T-helper 2 cell treated with Interferon-gamma antibody and Interleukin-4, amounts not matched to agents 5 μg/mL and 100 μg/mL, for 36 hours (primary cell): Measurements from ENCODE around the gene SS18L1.

ENCODE experiments used
- DNase-seq: peaks from one replicate; pipeline ENCODE4 v3.0.0; 2021; ENCODE audit warnings: low spot score
- H3K27ac Mint-ChIP-seq: one replicate; pipeline ENCODE4 v1.8.0; 2021; ENCODE audit warnings: mild to moderate bottlenecking, mixed read lengths
- H3K27me3 Mint-ChIP-seq: one replicate; pipeline ENCODE4 v1.8.0; 2021; ENCODE audit warnings: low read depth, mixed read lengths
- H3K36me3 Mint-ChIP-seq: one replicate; pipeline ENCODE4 v1.8.0; 2021; ENCODE audit warnings: low read depth, mixed read lengths
- H3K4me1 Mint-ChIP-seq: one replicate; pipeline ENCODE4 v1.8.0; 2021; ENCODE audit warnings: low read depth, mixed read lengths
- H3K4me3 Mint-ChIP-seq: one replicate; pipeline ENCODE4 v1.8.0; 2022; ENCODE audit warnings: mild to moderate bottlenecking, moderate library complexity, mixed read lengths
- H3K9me3 Mint-ChIP-seq: one replicate; pipeline ENCODE4 v1.8.0; 2021; ENCODE audit warnings: mixed read lengths

The SS18L1 gene

GRCh38 chr20:62116558-62117361 is 26.8 kb upstream of the SS18L1 start:
- H3K4me1 Mint-ChIP-seq = peaks cover 26% of the 10 kb centered on the region
- H3K27ac Mint-ChIP-seq = no peak overlapping the region
- no peaks in the 10 kb centered on the region for H3K36me3 Mint-ChIP-seq
- no peaks in the 10 kb centered on the region for H3K27me3 Mint-ChIP-seq
- H3K9me3 Mint-ChIP-seq = peaks cover 9% of the 10 kb centered on the region
- H3K4me3 Mint-ChIP-seq = peak overlapping the region; percentile 65
- no peak for DNase-seq

DNA sequence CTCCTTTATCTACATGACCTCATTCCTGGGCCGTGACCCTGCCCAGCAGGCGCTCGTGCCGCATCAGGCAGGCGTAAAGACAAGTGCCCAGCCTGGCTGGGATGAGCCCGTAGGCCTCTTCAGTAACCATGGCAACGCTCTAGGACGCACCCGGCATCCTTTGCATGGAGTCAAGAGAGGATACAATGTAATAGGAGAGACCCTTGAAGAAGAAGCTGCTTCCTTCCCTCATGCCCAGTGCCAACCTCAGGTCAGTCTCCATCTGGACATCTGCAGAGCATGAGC is 26.3 kb upstream of the SS18L1 start:
- no peaks in the 10 kb centered on the region for H3K36me3 Mint-ChIP-seq
- peaks cover 26% of the 10 kb centered on the region for H3K4me1 Mint-ChIP-seq
- H3K9me3 Mint-ChIP-seq = peaks cover 7% of the 10 kb centered on the region
- DNase-seq = no peak
- no peaks in the 10 kb centered on the region for H3K27me3 Mint-ChIP-seq
- H3K4me3 Mint-ChIP-seq = peak overlapping the region; percentile 65
- H3K27ac Mint-ChIP-seq = peak overlapping the region; percentile 20

DNA sequence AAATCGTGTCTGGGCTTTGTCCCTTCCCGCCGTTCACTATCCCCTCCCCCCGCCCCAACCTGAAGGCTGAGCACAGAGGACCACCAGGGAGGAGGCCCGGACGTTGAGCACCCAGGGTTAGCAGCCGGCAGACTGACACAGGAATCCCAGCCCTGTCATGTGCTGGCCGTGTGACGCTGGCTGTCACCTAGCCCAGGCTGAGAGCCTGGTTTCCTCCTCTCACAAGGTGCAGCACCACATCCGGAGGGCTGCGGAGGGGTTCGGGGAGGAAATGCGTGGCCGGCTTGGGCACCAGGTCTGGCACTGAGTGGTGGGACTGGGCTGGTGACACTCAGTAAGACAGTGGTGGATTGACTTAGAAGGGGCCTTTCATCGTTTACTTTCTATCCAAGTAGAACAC is 25.9 kb upstream of the SS18L1 start:
- peak; percentile 51 for DNase-seq

DNA sequence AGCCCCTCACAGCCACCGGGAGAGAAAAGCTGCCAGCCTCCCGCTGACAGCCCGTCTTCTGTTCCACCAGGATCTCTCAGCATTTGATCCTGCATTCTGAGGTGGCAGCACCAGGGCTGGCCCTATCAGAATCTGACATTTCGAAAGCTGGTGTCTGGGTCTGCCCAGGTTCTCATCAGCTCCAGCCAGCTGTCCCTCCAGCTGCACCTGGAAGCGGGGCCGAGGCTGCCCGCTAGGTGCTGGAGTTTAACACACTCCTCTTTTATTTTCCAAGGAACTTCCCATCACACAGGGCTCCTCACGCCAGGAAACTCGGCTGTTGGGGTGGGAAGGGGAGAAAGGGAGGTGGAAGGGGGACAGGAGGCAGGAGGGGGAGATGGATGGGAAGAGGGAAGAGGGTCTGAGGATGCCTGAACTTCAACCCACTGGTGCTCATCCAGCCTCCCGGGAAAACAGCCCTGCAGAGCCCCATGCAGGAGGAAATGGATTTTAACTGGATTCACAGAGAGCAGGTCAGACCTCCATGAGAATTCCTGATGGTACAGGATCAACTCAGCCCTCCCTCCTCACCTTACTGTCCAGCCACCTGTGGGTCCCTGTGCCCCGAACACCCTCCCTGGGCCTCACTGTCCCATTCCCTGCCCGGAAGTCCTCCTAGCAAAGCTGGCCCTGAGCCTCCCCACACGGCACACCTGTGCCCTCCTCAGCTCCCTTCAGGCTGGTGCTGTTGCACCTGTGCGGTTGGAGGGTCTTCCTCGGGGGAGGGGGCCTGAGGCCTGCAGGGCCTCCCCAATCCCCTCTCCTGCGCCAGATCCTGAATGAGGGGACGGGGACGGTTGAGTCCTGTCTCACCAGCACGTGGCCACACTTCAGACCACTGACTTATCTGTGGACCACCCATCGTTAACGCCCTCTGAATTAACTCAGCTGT is 25.2 kb upstream of the SS18L1 start:
- peak overlapping the region; percentile 45 for H3K27ac Mint-ChIP-seq
- H3K4me3 Mint-ChIP-seq = no peak overlapping the region
- no peaks in the 10 kb centered on the region for H3K36me3 Mint-ChIP-seq
- DNase-seq = no peak
- peaks cover 27% of the 10 kb centered on the region for H3K4me1 Mint-ChIP-seq
- no peaks in the 10 kb centered on the region for H3K27me3 Mint-ChIP-seq
- H3K9me3 Mint-ChIP-seq = no peaks in the 10 kb centered on the region

More for the DNA sequence above, 25.9 kb upstream of the SS18L1 start:
- peak overlapping the region; percentile 45 for H3K27ac Mint-ChIP-seq
- peaks cover 3% of the 10 kb centered on the region for H3K9me3 Mint-ChIP-seq
- peak overlapping the region; percentile 65 for H3K4me3 Mint-ChIP-seq
- H3K27me3 Mint-ChIP-seq = no peaks in the 10 kb centered on the region
- H3K4me1 Mint-ChIP-seq = peaks cover 26% of the 10 kb centered on the region
- H3K36me3 Mint-ChIP-seq = no peaks in the 10 kb centered on the region

DNA sequence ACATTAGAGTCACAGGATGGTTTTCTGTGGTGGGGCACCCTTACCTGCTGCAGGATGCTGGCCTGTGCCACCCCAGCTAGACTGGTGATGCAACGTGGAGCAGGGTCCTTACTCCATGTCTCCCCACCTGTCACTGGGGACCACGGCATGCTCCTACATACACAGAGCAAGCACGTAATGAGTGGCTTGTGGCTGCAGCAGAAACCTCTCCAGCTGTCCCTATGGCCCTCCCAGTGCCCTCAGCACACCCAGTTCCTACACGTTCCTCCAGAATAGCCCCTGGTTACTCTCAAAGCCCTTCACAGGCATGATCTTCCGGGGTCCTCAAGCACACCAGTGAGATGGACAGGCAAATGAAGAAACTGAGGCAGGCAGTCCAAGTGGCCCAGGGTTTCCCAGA is 24.5 kb upstream of the SS18L1 start:
- H3K36me3 Mint-ChIP-seq = peaks cover 2% of the 10 kb centered on the region
- no peaks in the 10 kb centered on the region for H3K27me3 Mint-ChIP-seq
- peaks cover 34% of the 10 kb centered on the region for H3K4me1 Mint-ChIP-seq
- DNase-seq = no peak
- no peak overlapping the region for H3K27ac Mint-ChIP-seq
- H3K4me3 Mint-ChIP-seq = no peak overlapping the region
- H3K9me3 Mint-ChIP-seq = no peaks in the 10 kb centered on the region

DNA sequence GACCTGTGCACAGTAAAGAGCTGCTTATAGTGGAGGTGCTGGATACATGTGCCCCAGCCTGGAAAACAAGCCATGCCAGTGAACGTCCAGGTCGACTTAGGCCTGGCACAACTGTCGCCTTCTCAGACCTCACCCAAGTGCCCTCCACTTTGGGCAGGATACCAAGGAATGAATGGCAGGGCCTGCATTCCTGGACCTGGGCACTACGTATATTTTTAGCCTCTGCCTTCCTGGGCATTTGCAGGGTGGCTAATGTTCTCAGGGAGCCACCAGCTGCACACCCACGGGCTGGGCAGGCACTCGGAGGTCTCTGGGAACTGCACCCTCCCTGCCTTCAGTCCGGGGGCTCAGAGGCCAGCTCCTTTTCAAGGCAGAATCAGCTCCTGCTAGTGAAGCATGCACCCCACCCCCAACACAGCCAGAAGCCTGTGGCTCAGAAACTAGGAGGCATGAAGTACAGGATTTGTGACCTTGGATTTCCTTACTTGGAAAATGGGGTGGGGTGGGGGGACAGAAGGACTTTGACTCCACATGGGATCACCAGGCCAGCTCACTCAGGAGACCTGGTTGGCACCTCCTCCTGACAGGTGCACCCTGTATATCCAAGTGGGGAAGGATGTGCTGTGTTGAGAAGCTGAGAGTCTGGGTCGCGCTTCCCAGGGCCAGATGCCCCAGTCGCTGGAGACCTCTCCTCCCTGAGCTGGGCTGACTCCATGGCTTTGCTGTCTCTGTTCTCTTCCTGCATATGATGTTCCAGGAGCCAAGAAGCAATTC is 23.8 kb upstream of the SS18L1 start:
- Mint-ChIP-seq H3K4me1 (peaks cover 39% of the 10 kb centered on the region), H3K4me3 (peak overlapping the region; percentile 41), H3K27ac (no peak overlapping the region), H3K36me3 (peaks cover 8% of the 10 kb centered on the region), H3K9me3 (no peaks in the 10 kb centered on the region), H3K27me3 (no peaks in the 10 kb centered on the region)
- no peak for DNase-seq

- Mint-ChIP-seq H3K27me3 (no peaks in the 10 kb centered on the region), H3K4me3 (peak overlapping the region; percentile 41), H3K36me3 (peaks cover 14% of the 10 kb centered on the region)
Measured at GRCh38 chr20:62120365-62120762, 23.2 kb upstream of the SS18L1 start.

DNA sequence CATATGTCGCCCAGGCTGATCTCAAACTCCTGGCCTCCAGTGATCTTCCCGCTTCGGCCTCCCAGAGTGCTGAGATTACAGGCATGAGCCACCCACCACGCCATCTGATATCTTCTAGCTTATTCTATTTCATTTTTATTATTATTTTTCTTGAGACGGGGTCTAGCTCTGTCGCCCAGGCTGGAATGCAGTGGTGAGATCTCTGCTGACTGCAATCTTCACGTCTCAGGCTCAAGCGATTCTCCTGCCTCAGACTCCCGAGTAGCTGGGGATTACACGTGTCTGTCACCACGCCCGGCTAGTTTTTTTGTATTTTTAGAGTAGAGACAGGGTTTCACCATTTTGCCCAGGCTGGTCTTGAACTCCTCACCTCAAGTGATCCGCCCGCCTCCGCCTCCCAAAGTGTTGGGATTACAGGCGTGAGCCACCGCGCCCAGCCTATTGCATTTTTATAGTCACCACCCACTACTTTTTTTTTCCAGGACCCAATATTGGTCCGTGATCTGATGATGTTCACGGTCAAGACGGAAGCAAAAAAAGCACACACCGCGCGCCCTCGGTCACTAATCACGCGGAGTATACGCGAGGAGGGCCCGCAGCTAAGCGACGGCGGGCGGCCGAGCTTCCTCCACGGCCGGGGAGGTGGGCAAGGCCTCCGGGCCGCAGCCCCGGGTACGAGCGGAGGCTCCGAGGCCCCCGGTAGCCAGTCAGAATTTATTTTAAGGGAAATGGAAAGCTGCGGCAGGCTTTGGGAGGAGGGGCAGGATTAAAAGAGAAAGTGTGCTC is 22.4 kb upstream of the SS18L1 start:
- Mint-ChIP-seq H3K4me1 (peaks cover 42% of the 10 kb centered on the region), H3K27me3 (no peaks in the 10 kb centered on the region), H3K9me3 (no peaks in the 10 kb centered on the region), H3K4me3 (peak overlapping the region; percentile 92), H3K27ac (peak overlapping the region; percentile 94), H3K36me3 (peaks cover 19% of the 10 kb centered on the region)
- DNase-seq = no peak

More at GRCh38 chr20:62120365-62120762, 23.2 kb upstream of the SS18L1 start:
- no peak for DNase-seq
- peaks cover 42% of the 10 kb centered on the region for H3K4me1 Mint-ChIP-seq
- H3K27ac Mint-ChIP-seq = no peak overlapping the region
- no peaks in the 10 kb centered on the region for H3K9me3 Mint-ChIP-seq

DNA sequence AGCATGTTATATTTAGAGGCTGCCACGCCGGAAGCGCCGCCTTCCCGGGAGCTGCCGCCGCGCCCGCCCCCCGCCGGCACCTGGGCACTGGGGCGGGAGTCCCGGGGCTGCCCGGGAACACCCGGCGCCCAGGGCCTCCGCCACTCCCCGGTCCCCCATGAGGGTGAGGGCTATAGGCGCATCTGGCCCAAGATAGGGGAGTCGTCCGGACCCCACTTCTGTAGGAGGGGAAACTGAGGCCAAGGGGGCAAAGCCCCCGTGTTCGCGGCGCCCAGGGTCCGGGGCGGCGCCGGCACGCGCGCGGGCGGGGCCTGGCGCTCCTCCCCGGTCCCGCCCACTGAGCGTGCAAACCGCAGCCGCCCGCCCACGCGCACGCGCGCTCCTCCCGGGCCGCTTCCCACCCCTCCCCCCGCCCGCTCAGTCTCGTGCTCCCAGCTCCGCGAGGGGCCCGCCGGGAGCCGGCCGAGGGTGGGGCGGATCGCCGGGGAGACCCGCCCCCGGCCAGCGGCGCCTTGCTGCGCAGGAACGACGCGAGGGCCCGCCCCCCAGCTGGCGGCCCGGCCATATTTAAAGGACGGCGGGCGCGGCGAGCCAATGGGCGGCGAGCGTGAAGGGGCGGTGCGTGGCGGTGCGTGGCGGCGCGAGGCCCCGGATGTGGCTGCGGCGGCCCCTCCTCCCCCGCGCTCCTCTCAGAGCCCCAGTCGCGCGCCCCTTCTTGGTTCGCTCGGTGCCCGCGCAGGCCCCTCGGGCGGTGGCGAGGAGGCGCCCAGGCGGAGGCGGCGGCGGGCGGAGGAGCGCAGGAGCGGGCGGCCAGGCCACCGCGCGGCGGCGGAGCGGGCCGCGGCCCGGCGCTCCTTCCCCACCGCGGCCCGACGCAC is 21.6 kb upstream of the SS18L1 start, which contains the start of gene LSM14B:
Gene LSM14B, plus strand, starts transcription at position 700 of the 878 bp plus-strand sequence. CDS start 192 bp downstream, outside the sequence.
- H3K4me1 Mint-ChIP-seq = peaks cover 44% of the 10 kb centered on the region
- H3K27ac Mint-ChIP-seq = peak within 1 kb of the TSS; percentile 94
- no peaks in the 10 kb centered on the region for H3K27me3 Mint-ChIP-seq
- peaks cover 24% of the 10 kb centered on the region for H3K36me3 Mint-ChIP-seq
- no peaks in the 10 kb centered on the region for H3K9me3 Mint-ChIP-seq
- peak; percentile 97 for DNase-seq
- peak within 1 kb of the TSS; percentile 92 for H3K4me3 Mint-ChIP-seq

DNA sequence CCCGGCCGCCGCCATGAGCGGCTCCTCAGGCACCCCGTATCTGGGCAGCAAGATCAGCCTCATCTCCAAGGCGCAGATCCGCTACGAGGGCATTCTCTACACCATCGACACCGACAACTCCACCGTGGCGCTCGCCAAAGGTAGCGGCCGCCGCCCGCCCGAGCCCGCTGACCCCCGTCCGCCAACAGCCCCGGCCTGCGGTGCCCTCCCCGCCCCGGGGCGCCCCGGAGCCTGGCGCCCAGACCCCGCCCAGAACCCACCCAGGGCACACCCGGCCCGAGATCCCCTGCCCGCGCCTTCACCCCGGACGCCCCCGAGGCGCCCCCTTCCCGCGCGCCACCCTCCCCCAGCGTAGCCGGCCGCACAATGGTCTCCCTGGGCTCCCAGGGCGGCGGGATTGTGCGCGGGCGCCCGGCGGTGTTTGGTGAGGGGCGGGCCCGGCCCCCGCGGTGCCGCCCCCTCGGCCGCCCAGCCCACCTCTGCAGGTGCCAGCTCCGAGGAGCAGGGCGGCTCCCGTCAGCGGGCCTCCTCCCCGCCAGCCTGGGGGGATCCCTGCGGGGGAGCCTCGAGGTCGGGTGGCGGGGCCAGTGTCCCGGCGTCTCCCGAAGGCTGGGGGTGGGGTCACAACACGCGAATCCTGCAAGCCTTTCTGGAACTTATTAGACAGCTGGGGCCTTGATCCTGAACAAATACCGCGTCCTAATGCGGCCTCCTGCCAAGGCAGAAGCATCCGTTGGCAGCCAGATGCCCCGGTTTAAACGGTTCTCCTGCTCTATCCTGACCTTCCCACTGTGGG is 20.7 kb upstream of the SS18L1 start:
- Mint-ChIP-seq H3K27ac (peak overlapping the region; percentile 49), H3K4me3 (peak overlapping the region; percentile 85), H3K9me3 (no peaks in the 10 kb centered on the region), H3K27me3 (no peaks in the 10 kb centered on the region), H3K4me1 (peaks cover 38% of the 10 kb centered on the region), H3K36me3 (peaks cover 25% of the 10 kb centered on the region)
- DNase-seq = peak; percentile 33

GRCh38 chr20:62123450-62124118 is 20.0 kb upstream of the SS18L1 start:
- Mint-ChIP-seq H3K4me3 (peak overlapping the region; percentile 85), H3K9me3 (no peaks in the 10 kb centered on the region), H3K36me3 (peaks cover 31% of the 10 kb centered on the region), H3K27ac (peak overlapping the region; percentile 49), H3K4me1 (peaks cover 37% of the 10 kb centered on the region), H3K27me3 (no peaks in the 10 kb centered on the region)
- DNase-seq = no peak
